GM19043 (cell line): ENCODE measurements around the gene MGST3.
"Not testable (repeated sequence)": the region's sequence is repeated elsewhere in the genome, so short reads cannot be mapped to it uniquely, and the experiment has no call there.

ENCODE experiments used
- ATAC-seq: cut with Tn5 transposase; IDR thresholded peaks from one replicate; pipeline ENCODE4 v1.9.1; 2021; ENCODE audit warnings: low read depth; ENCODE audit not compliant: unreplicated experiment

The MGST3 gene

DNA sequence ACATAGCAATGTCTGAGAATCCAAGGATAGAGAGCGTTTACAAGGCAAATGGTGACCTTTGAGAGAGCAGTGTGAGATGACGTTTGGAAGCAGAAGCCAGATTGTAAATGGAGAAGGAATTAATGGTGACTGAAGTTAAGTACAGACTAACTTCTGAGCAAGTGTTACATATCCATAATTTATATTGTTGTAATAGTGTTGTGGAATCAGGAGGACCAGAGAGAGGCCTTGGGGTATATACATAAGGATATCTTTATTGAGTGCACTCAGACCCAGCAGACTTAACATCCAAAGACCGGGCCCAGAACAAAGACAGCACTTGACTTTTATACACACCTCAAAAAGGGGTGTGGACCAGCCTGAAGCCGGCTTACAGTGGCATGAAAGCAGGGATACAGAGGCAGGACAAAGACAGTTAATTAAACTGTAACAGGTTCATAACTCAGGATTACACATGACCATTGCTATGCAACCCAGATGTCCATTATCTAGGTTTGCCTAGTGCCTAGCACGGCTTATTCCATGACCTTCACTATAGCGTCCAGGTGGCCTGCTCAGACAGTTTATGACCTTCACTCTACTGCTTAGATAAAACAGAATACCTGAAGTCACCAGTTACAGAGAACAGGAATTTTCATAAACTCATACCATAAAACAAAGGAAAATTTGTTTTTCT lies 2.7 kb upstream of the MGST3 start:
- no peak for ATAC-seq

DNA sequence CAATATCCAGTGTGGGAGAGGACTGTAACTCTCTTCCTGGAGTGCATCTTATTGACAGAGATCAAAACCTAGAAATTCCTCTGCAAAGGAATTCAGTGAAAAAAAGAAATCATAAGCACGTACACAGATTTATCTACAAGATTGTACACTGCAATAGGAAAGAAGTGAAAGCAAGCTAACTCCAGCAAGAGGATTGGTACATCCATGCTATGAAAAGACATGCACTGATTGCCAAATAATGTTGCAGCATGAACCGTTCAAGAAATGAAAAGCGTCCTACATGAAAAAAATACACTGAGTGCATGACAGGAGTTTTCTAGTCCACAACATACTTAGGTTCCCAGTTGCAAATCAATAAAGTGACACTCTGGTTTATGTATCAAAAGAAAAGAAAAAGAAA lies 1.9 kb upstream of the MGST3 start:
- ATAC-seq: no peak

DNA sequence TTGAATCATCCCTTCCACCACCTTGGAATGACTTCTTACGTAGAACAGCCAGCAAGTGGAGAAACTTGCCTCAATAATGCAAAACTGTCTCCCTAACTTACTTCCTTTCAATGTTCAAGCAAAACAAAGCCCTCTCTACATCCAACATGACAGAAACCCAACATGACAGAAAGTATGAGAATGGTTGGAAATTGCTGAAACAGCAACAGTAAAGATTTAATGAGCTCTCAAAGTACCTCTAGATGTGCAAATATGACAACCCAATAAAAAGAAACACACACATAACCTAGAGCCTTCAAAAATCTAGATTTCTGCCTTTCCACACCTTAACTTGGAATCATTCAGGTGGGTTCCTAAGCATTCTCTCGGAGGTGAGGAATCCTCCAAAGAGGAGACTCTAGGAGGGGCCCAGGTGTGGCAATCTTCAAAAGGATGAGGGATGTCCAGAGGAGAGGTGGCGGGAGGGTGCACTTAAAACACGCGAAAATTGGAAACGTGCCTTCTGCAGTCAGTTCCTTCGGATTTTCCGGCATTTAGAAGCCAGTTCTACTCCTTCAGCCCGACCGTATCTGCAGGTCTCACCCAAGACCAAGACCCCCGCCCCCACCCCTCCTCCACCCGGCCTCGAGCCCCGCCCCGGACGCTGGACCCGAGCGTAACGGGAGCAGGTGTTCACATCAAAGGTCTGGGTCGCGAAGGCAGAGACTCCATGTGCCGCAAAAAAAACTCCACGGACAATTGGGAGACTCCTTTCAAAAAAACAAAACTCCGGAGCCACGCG lies 996 bp upstream of the MGST3 start:
- no peak for ATAC-seq

DNA sequence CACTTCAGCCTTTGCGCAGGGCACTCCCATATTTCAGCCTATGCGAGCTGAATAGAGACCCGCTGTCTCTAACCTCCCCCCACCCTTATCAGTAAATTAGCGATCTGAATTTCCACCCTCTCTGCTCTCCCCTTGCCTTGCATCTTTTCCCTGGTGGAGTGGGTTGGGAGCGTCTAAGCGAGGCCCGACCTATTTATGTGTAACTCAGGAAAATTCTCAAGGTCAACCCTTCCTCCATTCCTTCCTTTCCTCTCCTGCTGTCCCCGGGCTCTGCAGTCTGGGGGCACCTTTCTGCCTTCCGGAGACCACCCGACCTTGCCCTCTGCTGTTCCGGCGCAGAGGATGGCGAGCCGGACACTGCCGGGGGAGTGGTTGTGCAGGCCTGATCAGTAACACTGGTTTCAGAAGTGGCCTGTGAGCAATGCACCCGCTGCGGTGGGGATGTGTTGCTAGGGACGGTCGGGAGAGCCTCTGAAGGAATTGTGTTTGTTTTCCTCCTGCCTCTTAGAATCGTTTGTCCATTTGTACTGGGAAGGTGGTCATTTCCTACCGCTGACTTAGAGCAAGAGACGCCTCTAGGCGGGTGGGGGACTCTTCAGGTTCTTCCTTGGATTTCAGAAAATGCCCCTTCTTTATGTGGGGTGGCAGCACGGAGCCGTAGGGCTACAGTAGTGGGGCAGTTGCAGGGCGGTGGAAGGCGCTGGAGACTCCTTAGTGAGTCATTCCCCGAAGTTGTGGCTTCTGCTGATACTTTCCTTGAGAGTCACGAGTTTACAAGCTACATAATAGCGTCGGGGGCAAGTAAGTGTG lies 513 bp downstream of the MGST3 start:
- ATAC-seq: peak; percentile 33

DNA sequence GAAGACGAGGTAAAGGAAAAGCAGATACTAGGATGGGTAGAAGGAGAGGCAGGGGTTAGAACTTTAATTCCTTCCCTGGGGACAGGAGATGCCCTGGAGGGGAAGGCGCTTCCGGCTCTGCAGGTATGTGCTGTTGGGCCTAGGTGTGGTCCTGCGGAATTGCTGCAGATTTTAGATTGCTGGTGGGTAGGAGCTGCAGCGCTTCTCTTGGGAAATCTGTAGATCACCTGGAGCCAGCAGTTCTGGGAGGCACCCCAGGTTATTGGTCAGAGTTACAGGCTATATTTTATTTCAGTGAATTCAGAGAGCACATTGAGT lies 1.1 kb downstream of the MGST3 start:
- no peak for ATAC-seq

DNA sequence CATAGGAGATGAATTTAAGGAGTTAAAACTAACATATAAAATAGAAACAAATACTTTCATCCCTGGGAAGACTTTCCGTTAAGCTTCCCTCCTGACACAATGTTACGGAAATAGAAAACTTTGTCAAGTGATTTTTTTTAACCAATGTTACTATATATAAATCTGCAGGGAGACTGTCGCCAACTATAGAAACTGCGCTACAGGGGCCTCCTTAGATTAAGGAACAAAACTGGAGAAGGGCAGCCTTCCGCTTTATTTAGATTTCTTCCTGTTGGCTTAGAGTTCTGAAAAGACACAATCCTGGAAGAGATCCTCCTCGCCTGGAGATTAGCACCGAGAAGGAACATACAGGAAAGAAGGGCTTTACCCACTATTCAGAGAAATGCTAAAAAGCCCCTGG lies 1.5 kb downstream of the MGST3 start:
- no peak for ATAC-seq

DNA sequence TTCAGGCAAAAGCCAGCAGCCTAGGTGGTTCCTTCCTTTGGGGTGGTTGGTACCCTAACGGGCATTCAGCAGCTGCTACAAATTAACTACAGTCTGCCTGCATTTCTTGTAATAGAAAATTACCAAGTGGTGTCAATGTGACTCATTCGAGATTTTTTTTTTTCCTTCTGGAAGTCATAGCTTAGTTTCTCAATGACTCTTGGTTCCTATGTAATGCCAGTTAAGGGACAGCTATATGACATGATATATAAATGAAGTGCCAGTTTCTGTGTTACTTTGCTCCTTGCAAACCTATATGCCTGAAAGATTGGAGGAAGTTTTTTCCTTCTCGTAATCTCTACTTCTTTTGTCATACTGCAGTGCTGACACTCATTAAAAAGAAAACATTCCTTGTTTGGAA lies 2.6 kb downstream of the MGST3 start:
- ATAC-seq: no peak

DNA sequence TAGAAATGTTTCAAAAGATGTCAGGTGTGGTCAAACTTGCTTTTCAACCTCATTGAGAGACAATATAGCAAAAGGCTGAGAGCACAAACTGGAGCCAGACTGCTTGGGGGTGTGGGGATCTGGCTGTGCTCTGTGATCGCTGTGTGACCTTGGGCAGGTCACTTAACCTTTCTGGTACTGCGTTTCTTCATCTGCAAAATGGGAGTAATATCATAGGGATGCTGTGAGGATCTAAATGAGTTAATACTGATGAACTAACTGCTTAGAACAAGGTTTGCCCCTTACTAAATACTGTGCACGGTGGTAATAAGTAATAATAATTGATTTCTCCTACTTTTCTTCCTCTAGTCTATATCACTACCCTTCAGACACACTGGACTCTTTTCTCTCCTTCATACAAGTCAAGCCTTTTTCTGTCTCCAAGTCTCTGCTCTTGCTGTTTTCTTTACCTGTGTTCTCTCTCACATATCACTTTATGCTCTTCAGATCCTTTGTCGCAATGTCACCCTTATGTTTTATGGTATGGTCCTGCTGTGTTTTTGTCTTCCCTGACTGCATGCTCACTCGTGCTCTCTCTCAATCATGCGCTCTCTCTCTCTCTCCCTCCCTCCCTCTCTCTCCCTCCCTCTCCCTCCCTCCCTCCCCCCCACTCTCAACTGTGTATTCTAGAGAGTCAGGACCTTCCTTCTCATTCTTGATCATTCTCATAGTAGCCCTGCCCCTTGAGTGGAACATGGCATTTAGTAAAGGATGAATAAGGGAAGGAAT lies 3.3 kb downstream of the MGST3 start:
- no peak for ATAC-seq

DNA sequence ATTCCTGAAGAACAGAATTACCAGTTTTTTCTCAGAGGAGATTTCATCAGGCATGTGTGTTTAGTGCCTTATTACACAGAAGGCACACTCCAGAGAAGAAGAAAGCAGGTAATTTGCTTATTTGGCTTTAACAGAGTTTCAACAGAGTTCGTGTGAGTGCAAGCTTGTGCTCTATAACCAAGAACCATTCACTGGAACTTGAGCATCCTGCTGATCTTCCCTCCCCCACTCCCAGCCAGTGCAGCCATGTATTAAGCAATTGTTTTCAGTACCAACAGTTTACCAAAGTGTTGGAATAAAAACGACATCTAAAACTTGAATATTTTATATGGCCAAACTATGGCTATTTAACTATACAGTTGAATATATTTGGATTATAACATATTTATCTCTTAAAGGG lies 4.3 kb downstream of the MGST3 start:
- peak; percentile 28 for ATAC-seq

DNA sequence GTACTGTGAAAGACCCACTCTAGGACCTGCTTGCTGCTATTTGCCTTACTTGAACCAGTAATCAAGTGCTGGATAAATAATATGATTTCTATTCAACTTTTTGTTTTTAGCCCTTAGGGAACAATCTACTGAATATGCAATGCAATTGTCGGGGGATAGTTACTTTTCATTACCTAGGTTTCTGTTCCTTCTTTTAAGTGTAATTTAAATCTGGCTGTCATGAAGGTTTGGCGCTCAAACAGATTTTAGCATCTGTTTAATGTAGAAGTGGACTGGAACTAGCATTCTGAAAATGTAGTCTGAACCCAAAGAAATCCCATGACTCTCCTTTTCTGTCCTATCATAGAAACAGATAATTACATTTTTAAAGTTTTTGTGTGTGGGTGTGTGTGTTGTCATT lies 4.8 kb downstream of the MGST3 start:
- ATAC-seq: no peak

DNA sequence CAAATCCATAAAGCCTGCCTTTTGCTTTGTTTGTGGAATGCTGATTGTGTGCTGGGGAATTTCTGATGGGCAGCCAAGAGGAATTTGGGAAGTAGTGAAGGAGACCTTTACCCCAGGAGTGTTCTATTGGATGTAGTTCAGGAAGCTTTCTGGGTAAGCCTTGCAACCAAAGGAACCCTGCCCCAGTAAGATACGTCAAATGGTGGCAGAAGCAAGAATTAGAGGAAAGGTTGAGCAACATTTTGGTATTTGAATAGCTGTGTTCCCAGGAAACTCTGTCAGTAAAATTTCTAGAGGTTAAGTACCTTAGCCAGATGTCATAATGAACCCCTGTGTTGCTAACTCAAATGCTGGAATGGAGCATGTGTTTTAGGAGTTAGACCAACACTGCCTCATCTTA lies 6.4 kb downstream of the MGST3 start:
- ATAC-seq: no peak

DNA sequence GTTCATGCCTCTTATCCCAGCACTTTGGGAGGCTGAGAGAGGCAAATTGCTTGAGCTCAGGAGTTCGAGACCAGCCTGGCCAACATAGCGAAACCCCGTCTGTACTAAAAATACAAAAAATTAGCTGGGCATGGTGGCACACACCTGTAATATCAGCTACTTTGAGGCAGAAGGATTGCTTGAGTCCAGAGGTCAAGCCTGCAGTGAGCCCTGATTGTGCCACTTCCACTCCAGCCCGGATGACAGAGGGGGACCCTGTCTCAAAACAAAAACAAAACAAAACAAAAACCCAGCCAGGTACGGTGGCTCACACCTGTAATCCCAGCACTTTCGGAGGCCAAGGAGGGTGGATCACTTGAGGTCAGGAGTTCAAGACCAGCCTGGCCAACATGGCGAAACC lies 7.2 kb downstream of the MGST3 start:
- not testable (repeated sequence) for ATAC-seq

DNA sequence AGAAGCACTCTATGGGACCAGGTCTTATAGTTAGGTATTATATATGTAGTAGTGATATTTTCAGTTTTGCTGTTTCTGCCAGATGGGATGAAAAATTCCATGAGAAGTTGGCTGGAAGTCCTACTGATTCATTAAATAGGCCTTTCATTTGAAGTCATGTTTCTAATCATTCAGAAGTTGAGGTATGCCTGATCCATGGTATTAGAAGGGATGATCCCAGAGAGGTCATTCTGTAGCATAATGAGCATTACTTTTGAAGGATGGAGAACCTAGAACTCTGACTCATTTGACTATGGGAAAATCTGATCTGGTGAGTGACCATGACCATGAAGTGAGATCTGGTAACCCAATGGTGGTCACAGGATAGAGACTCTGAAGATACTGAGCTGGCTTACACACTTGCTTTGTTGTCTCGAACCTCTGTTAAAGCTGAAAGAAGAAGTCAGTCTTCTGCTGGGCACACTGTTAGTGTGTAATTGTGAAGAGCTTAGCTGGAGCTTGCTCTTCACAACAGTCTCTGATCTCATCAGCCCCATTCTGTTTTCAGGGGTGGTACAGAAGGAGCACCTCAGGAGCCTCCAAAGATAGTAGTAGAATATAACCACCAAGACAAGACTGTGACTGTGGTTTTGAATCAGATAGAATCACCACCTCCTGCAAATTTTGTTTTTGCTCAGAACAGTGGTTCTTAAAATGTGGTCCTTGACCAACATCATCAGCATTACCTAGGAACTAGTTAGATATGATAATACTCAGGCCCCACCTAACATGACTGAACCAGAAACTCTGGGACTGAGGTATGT lies 9.0 kb downstream of the MGST3 start:
- ATAC-seq: no peak

DNA sequence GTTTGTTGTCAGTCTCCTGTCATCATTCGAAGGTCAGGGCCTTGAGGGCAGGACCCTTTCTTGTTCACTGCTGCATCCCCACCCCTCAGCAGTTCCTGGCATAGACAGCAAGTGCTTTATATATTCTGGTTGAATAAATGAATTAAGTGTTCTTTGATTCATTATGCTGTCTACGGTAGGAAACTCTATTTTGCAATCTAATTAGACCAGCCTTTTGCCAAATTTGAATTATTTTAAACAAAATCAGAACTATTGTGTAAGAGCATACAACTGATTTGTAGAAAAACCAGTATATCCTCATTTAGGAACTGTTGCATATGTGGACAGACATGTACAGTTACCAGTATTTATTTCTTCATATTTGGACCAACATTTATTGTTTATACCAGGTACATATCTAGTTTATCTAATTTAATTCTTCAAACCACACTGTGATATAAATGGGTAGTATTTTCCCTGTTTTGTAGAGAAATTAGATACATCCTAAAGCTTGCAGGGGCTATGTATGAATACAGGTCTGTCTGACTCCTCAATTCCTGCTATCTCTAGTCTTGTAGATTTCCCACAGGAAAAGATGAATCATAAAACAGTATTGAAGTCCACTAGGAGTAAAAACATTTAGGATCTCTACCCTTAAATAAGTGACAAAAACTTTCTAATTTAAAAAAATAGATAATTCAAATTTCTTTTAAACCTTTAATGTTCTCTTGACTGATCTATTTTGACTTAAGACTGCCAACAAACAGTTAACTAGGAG lies 10.4 kb downstream of the MGST3 start:
- ATAC-seq: no peak

DNA sequence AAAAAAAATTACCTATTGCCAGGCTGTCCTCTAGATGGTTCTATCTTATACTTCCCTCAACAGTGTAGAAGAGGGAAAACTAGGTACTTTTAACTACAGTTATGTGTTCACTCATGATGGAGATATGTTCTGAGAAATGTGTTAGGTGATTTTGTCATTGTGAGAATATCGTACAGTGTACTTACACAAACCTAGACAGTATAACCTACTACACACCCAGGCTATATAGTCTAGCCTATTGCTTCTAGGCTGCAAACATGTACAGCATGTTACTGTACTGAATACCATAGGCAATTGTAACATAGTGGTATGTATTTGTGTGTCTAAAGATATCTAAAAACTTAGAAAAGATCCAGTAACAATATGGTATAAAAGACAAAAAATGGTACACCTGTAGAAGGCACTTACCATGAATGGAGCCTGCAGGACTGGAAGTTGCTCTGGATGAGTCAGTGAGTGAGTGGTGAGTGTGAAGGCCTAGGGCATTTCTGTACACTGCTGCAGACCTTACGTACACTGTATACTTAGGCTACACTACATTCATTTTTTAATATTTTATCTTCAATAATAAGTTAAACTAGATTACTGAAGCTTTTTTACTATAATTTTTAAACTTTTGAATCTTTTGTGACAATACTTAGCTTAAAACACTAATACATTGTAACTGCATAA lies 13.2 kb downstream of the MGST3 start:
- no peak for ATAC-seq

DNA sequence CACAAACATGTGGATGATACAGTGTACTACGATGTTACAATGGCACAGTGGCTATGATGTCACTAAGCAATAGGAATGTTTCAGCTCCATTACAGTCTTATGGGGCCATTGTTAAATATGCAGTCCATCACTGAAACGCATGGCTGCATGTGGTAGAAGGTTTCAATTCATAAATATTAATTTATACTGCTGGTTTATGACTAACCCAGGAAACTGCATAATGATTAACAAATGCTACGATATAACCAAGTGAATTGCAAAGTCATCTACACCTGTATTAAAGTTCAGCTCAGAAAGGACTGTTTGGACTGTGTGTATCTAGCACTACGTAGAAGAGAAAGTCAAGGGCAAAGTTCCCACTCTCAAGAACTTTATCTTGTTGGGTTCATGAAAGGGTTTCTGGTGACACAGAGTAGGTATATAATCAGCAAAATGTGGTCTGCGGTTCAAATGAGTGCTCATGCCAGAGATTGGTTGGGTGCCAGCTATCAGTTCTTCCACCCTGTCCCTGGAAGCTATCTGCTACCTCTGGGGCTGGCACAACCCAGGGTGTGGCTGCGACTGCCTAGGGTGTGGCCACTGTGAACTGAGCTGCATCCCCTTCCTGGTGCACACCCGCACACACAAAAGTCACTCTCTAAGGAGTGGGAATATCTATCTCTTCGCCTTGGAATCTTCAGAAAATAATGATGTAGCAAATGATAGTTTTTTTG lies 14.8 kb downstream of the MGST3 start:
- ATAC-seq: peak; percentile 46

DNA sequence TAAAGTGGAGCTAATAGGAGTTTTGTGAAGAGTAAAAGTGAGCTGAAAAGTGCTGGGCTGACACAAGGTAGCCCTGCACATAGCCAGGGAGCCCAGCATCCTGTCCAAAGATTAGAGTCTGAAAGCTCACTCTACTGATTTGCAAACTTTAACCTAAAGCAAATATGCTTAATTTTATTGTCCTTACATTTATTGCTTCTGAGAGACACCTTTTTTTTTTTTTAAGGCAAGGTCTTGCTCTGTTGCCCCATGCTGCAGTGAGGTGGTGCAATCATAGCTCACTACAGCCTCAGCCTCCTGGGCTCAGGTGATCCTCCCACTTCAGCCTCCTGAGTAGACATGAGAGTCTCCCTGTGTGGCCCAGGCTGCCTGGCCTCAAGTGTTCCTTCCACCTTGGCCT lies 16.5 kb downstream of the MGST3 start:
- no peak for ATAC-seq

DNA sequence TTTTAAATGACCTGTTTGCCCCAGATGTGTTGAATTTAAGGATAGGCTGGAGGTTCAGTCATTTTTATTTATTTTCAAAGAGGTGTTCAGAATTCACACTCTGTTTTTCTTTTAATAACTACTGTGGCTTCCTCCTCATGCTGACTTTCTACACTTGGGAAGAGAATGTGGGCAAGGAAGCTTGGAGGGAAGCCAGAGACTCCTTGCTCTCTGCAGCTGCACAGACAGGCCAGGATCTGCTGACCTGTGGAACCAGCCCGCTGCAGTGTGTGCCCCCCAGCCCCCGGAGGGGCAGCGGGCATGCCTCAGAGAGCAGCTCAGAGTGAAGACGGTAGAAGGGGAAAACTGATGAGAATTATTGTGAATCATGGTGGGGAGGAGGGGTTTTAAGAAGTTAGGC lies 16.9 kb downstream of the MGST3 start:
- no peak for ATAC-seq
